HG03442 (cell line): ENCODE results near the gene KRTAP10-9.
"Not testable (repeated sequence)": the region's sequence is repeated elsewhere in the genome, so short reads cannot be mapped to it uniquely, and the experiment has no call there.

Experiments used
- ATAC-seq: cut with Tn5 transposase; IDR thresholded peaks from one replicate; pipeline ENCODE4 v1.9.1; 2021; ENCODE audit warnings: mild to moderate bottlenecking, moderate library complexity; ENCODE audit not compliant: unreplicated experiment

KRTAP10-9 gene

DNA sequence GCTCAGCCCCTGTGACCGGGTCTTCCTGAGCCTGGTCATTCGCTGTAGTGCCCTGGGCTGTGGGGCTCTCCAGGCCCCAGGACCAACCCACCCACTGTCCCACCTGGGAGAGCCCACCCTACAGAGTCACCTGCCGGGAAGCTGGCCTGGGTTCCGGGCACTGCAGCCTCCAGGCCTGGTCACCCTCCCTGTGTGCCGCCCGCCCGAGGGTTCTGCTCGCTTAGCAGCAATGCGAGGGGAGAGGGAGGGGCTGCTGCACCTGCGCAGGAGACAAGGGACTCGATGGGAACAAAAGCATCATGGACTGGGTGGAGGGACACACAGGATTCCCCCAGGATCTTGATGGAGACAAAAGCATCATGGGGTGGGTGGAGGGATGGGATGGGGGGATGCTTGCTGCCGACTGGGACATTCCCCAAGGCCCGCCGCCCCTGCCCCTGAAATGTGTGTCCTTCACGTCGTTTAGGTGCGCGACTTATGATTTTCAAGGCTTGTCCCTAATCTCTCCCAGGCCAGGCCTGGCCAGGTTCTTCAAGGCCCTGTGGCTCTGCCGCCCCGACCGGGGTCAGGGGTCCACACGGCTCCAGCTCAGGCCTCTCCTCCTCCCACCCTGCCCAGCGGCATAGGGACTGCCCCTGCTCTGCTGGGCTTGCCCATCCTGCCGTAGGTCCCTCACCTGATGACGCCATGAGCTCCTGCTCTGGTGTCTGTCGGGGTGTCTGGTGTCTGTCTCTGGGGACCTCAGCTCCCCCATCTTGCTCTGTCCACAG lies 13.3 kb upstream of the KRTAP10-9 start:
- no peak for ATAC-seq

GRCh38 chr21:44614161-44614631 lies 12.7 kb upstream of the KRTAP10-9 start:
- no peak for ATAC-seq

DNA sequence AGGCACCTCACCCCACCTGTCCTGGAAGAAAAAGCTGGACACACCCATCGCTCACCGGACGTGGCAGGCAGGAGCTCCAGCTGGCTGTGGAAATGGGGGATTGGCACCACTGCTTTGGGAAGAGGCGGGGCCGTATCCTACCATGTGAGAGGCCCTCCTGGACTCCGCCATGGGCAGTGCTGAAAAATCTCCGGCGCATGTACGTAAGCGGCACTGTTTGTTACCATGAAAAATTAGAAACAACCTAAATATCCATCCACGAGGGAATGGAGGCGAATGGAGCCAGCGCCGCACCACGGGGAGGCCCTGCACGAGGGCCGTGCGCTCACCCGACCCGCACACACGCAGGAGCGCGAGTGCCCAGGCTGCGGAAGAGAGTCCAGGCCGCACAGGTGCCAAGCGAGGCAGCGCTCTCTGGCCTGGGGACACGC lies 11.9 kb upstream of the KRTAP10-9 start:
- no peak for ATAC-seq

GRCh38 chr21:44615466-44615865 lies 11.4 kb upstream of the KRTAP10-9 start:
- no peak for ATAC-seq

DNA sequence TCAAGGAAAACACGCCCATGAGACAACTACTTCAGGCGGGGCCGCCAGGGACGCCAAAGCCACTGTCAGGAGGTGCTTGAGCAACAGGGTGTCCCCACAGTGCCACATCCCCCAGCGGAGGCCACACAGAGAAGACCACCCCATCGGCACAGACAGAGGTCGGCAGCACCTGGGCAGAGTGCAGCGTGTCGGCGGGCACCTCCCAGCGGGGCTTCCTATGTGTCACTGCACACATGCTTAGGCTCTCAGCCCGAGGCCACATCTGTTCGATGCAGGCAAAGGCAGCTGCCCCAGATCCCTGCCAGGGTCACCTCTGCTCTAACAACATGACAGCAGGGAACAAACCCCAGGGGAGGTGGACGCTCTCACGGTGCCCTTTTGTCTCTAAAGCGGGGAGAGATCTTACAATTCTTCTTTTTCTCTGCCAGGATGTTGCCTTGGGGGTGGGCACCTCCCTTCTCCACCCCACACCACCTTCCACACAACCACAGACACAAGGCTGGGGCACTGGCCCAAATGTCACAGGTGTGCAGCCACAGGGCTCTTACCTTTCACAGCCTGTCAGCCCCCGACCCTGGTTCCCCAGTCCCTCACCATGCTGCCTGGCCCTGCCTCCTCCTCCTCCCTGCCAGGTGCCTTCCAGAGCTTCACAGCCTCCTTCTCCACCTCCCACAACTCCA lies 10.8 kb upstream of the KRTAP10-9 start:
- no peak for ATAC-seq

DNA sequence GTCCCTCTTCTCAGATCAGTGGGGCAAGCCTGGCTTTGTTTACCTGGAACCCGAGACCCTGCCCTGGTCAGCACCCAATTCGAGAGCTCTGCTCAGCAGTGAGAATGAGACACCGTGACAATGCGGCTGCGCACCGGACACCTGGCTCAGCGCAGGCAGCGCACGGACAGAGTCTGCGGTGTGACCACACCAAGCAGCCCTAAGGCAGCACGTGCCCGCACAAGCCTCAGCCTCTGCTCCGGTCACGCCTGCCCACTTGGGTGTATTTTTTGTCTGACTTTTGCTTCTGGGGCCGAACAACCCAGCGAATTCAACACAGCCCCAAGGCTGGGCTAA lies 10.3 kb upstream of the KRTAP10-9 start:
- ATAC-seq, result no peak

GRCh38 chr21:44617071-44617501 lies 9.8 kb upstream of the KRTAP10-9 start:
- no peak for ATAC-seq

- no peak for ATAC-seq
Observed at GRCh38 chr21:44618504-44618903, 8.4 kb upstream of the KRTAP10-9 start.

- ATAC-seq, result no peak
Observed at GRCh38 chr21:44618909-44619308, 8.0 kb upstream of the KRTAP10-9 start.

DNA sequence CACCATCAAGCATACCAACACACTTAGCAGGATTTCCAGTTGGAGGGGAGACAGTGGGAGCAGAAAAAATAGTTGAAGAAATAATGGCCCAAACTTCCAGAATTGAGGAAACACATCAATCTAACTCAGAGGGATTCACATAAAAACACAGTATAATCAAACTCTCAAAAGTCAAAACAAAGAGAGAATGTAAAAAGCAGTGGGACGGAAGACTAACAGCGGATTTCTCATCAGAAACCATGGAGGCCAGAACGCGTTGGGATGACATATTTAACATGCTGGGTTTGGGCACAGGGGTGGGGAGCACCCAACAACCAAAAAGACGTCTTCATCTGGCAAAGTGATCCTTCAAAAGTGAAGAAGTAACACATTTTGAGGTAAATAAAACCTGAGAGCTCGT lies 7.0 kb upstream of the KRTAP10-9 start:
- no peak for ATAC-seq

- no peak for ATAC-seq
Observed at GRCh38 chr21:44623575-44623974, 3.3 kb upstream of the KRTAP10-9 start.

DNA sequence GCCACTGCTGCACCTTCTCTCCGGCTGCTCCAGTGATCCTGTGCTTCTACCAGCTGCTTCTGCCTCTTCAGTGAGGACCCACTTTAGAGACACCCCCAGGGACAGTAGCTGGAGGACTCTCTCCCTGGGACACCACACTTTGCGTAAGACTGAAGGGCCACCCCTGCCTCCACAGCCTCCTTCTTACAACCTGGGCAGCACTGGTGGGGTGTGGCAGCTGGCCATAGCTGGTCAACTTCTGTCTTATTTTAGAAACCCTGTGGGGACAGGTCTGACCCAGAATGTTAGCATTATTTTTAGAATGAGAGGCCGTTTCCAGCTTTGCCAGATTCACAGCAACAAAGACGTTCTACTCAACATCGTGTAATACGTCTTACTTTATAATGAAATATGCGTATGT lies 1.1 kb upstream of the KRTAP10-9 start:
- ATAC-seq, result no peak

- no peak for ATAC-seq
Observed at GRCh38 chr21:44626262-44626661, 631 bp upstream of the KRTAP10-9 start.

- not testable (repeated sequence) for ATAC-seq
Observed at GRCh38 chr21:44627181-44627822, 409 bp downstream of the KRTAP10-9 start.

DNA sequence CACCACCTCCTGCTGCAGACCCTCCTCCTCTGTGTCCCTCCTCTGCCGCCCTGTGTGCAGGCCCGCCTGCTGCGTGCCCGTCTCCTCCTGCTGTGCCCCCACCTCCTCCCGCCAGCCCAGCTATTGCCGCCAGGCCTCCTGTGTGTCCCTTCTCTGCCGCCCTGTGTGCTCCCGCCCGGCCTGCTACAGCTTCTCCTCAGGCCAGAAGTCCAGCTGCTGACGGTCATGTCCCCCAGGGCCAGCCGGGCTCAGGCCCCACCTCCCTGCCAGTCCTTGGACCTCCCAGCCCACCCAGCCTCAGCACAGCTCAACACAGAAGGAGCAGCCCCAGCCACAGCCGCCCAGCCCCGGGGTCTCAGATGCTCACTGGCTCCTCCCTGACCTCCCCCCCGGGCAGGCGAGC lies 939 bp downstream of the KRTAP10-9 start:
- ATAC-seq, result not testable (repeated sequence)

- no peak for ATAC-seq
Observed at GRCh38 chr21:44628707-44629391, 2.0 kb downstream of the KRTAP10-9 start.

DNA sequence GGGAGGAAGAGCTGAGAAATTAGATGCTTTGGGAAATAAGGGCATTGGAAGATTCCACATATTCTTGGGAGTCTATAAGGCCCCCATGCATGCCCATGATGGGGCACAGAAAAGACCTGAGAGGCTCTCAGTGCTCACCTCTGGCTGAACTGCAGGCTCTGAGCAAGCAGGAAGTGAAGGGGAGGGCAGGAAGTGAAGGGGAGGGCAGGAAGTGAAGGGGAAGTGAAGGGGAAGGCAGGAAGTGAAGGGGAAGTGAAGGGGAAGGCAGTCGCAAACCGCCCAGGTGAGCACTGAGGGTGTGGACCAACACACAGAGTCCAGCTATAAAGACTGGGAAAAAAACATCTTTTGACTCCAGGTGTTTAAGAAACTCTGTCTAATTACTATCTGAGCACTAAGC lies 3.5 kb downstream of the KRTAP10-9 start:
- no peak for ATAC-seq

GRCh38 chr21:44632067-44632466 lies 5.2 kb downstream of the KRTAP10-9 start:
- no peak for ATAC-seq

DNA sequence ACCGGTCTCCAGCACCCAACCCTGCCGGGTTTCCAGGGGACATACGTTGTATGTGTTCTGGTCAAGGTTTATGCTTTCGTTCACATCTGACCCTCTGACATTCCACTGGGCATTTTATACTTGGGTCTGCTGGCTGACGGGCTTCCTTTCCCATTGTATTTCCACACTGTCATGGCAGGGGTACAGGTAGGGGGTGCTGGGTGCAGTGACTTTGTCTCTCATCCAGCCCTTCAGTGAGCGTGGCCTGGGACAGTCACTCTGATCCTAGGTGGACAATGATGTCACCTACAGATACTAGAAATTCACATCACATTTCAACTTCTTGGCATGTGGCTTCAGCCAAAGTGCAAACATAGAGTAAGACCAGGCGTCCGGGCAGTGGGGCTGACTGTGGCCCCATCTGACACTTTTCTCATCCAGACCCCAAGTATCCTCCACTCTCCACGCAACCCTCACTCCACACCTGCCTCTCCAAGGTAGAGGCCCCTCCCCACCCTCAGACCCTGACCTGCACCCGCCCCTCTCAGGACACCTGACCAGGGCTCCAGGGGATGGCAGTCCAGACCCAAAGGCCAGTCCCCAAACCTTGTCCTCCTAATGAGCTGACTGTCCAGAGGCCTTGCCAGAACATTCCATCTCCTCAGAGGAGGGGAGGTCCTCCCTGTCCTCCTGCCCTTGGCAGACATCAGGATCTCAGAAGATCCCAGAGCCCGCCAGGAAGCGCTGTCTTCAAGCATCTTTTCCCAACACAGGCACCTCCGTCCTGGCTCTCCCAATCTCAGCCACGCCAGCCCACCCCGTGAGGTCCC lies 9.5 kb downstream of the KRTAP10-9 start:
- ATAC-seq, result no peak

- ATAC-seq, result no peak
Observed at GRCh38 chr21:44637018-44637850, 10.3 kb downstream of the KRTAP10-9 start, which contains the start of gene KRTAP10-10. Gene KRTAP10-10 (plus strand): TSS chr21:44637356. CDS start chr21:44637418, 62 bp downstream.
